Epidermal melanocyte (primary cell): ENCODE measurements around the gene BLOC1S2.
A peak's percentile ranks its signal among the peaks of the same experiment; 100 is the strongest.
"Not testable (repeated sequence)": the region's sequence is repeated elsewhere in the genome, so short reads cannot be mapped to it uniquely, and the experiment has no call there.

Experiments used
- DNase-seq: peaks from one replicate; pipeline ENCODE4 v3.0.0; 2011; ENCODE audit warnings: low spot score; ENCODE audit not compliant: insufficient read length

BLOC1S2 gene

GRCh38 chr10:100291356-100291755 is 4.9 kb upstream of the BLOC1S2 start:
- DNase-seq: no peak

DNA sequence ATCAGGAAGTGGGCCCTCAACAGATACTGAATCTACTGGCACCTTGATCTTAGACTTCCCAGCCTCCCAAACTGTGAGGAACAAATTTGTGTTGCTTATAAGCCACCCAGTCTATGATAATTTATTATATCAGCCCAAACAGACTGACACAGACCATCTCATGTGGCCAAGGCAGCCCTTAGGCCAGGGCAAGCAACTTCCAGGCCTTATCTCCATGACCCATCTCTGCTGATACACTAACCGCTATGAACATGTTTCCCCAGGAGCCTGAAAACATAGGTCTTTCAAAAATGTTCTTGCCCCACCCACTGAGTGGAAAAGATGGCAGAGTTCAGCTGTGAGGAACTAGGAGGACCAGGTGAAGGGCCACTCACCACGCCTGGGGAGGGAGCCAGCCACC is 3.2 kb upstream of the BLOC1S2 start:
- no peak for DNase-seq

DNA sequence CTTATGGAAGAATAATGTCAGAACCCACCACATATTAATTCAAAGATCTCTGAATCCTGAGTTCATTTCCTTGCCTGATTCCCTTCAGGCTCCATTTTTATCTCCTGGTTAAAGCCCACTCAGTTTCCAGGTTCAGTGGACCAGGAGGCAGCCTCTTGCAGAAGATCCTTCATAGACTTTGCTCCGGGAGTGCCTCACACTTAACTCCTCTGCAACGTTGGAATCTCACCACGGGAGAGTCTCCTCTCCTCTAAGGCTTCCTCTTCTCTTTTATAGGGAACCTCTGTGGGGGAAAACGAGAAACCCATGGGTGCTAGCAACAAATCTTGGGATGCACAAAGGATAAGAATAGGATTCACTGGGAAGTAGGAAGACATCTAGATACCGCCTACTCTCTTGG is 1.7 kb upstream of the BLOC1S2 start:
- no peak for DNase-seq

- no peak for DNase-seq
Measured at GRCh38 chr10:100287756-100288155, 1.3 kb upstream of the BLOC1S2 start.

- not testable (repeated sequence) for DNase-seq
Measured at GRCh38 chr10:100285326-100285725, 1.2 kb downstream of the BLOC1S2 start.

DNA sequence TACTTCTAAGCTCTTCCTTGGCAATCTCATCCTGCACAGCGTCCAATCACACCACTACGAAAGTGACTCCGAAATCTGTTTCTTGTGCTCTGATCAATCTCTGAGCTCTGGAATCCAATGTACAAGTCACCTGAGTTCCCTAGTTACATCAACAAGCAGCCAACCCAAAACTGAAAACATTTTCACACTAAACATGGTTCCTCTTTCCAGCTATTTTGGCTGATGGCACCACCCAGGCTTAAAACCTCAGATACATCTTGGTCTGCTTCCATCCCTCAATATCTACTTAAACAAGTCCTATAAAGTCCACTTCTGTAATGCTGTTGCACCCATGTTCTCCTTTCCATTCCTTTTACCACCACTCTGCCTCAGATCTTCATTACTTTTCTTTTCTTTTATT is 3.6 kb downstream of the BLOC1S2 start:
- DNase-seq: no peak

GRCh38 chr10:100276971-100277370 is 9.5 kb downstream of the BLOC1S2 start:
- not testable (repeated sequence) for DNase-seq

DNA sequence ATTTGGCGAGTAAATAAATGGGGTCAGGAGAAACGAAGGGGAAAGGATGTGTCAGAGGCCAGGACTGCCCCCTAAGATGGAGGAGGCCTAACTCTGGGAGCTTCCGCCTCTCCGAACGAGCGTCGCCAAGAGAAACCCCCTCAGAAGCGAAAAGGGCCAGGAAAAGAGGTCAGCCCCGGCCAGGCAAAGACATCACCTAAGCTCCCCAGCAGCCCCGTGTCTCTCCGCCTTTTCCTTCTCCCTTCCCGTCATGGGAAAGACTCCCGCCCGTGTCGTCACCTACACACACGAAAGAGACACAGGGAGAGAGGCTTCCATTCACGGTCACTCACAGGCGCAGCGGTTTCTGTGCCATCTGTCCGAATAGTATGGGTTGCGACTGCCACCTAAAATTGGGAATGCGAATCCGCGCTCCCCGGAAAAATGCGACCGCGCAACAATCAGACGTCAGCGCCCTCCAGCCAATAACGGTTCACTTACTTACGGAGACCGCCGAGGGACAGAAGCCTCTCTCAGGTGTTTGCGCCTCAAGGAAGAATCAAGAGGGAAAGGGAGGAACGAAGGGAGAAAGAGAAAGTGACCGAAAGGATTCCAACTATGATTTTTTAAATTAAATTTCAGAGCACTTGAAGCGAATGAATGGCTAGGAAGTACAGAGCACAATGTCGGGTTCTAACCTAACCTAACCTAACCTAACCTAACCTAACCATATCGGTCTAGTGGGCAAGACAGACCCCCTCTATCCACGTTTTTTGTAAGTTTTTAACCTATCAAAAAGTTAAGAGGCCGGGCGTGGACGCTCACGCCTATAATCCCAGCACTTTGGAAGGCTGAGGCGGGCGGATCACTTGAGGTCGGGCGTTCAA is 19.0 kb downstream of the BLOC1S2 start, which contains the start of gene CWF19L1:
Gene CWF19L1 (minus strand): TSS at position 400 of the 866 bp plus-strand sequence. CDS start 45 bp downstream, at position 355.
- peak; percentile 84 for DNase-seq

DNA sequence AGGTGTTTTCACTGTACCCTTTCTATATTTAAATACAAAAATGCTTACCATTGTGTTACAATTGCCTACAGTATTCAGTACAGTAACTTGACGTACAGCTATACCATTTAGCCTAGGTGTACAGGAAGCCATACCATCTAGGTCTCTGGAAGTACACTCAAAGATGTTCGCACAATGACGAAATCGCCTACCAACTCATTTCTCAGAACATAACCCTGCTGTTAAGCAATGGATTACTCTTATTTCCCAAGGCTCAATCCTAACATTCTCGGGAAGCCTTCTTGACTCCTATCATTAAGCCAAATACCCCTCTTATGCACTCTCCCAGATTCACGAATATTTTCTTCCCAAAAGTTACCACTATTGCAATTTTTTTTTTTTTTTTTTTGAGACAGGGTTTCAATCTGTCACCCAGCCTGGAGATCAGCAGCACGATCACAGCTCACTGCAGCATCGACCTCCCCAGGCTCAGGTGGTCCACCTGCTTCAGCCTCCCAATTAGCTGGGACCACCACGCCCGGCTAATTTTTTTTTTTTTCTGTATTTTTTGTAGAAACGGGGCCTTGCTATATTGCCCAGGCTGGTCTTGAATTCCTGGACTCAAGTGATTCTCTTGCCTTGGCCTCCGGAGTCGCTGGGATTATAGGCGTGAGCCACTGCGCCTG is 20.5 kb downstream of the BLOC1S2 start:
- DNase-seq: no peak

DNA sequence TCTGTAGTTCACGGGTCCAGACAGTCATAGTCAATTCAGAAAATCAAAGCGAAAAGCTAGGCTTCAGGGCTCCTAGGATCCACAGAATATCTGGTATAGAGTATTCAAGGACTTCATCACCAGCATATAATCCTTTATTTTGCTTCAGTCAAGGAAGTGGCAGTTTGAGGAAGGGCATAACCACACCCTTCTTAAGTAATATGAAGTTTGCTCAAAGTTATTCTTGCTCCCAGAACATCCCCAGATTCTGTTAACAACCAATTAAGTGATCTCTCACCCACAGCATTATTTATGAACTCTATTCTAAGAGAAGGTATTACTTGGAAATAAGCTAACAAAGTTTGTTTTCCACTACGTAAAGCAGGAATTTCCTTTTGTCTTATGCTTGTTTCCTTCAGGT is 32.3 kb downstream of the BLOC1S2 start:
- DNase-seq: no peak

- DNase-seq: no peak
Measured at GRCh38 chr10:100253041-100253440, 33.4 kb downstream of the BLOC1S2 start.

GRCh38 chr10:100248820-100249219 is 37.7 kb downstream of the BLOC1S2 start:
- no peak for DNase-seq

- no peak for DNase-seq
Measured at GRCh38 chr10:100245484-100246220, 40.8 kb downstream of the BLOC1S2 start.

- no peak for DNase-seq
Measured at GRCh38 chr10:100239851-100240250, 46.6 kb downstream of the BLOC1S2 start.

GRCh38 chr10:100238429-100238828 is 48.1 kb downstream of the BLOC1S2 start:
- DNase-seq: no peak

GRCh38 chr10:100232101-100232500 is 54.4 kb downstream of the BLOC1S2 start:
- no peak for DNase-seq

GRCh38 chr10:100229819-100230422 is 56.6 kb downstream of the BLOC1S2 start:
- no peak for DNase-seq

DNA sequence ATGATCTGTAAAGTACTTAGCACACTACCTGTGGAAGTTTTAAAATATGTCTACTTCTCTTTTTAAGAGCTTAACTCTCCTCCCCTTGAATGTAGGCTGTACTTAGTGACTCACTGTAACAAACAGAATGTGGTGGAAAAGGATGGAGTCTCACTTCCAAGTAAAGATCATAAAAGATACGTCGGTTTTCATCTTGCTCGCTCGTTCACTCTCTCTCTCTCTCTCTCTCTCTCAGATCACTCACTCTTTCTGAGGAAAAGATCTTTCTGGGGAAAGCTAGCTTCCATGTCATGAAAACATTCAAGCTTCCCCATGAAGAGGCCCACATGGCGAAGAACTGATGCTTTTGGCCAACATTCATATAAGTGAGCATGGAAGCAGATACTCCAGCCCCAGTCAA is 62.6 kb downstream of the BLOC1S2 start:
- no peak for DNase-seq
